ENCODE data around the gene CTU1.

DNA sequence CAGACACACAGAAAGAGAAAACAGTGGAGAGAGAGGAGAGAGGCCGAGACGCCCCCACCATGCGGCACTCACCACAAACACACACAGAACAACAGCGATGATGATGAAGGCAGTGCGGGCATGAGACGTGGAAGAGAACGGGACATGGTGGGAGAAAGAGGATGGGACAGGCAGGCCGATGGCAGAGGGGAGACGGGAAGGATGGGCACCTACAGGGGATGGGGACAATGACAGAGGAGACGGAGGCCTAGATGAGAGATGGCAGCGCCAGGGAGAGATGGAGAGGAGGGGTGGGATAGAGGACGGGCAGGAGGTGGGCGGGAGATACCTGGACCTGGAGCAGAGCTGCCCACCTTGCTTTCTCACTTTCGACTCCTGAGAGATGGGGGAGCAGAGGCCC lies 24.4 kb downstream of the CTU1 start:
- no peak for TF ChIP-seq CTCF (IDR thresholded peaks at IDR 0.05)
- TF ChIP-seq POLR2A (IDR thresholded peaks at IDR 0.05): no peak
